Measurements from ENCODE around the gene SCN1B. TPM values are rescaled to one million over a fixed set of nuclear protein-coding genes. Genes with fewer than 3 reads are reported as not detected.
"Not testable (repeated sequence)": the region's sequence is repeated elsewhere in the genome, so short reads cannot be mapped to it uniquely, and the experiment has no call there.

SCN1B gene
- total and polyA plus RNA-seq, 8 donors: 0.82 to 9.7 (median 1.1) TPM

DNA sequence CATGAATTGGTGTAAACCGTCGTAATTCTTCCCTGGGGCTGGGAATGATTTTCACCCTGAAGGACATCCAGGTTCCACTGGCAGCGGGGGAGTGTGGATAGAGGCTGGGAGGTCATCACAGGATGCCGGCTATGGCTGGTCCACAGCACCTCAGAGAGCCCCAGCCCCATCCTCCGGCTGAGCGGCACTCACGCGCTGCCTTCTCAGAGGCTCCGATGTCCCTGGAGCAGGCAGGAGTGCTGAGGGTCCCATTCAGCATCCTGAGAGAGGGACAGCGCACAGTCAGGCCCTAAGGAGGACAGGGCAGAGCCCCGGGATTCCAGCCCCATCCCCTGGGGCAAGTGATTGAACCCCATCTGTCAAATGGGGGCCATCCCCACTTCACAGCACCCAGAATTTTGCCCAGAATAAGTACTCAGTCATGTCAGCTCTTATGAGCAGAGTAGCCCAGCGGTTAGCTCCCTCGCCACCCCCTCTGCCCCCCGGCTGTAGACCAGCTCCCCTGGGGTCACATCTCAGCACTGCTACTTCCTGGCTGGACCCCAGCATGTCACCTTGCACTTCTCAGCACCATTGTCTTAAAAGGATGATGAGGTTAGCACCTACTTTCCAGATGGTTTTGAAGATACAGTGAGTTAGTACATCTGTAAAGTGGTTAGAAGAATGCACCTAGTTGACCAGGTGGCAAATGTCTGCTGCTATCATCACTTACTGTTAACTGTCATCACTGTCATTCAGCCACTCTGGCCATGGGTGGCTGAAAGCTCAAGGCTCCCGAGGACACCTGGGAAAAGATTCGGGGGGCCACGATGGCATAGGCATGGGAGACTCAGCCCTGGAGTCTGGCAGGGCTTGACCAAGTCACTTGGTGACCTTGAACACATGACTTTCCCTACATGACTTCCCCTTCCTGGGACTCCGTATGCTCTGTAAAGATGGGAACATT, 18.3 kb upstream of the SCN1B start:
- Histone ChIP-seq H3K36me3 (peaks cover 0 to 84% of the 10 kb centered on the region in 2 donors), H3K4me3 (no peak overlapping the region), H3K9me3 (no peaks in the 10 kb centered on the region), H3K27ac (peak overlapping the region in 1 of 2 donors; percentile 97), H3K27me3 (no peaks in the 10 kb centered on the region), H3K4me1 (peaks cover 13 to 85% of the 10 kb centered on the region in 2 donors)
- intact Hi-C loops (cut with DNase I): loop anchor here in 1 of 2 donors (5.0 kb wide), 1 partner anchor 40 kb away; no protein-coding TSS in a partner anchor
- ATAC-seq: peak; percentile 8
- TF ChIP-seq, protein P1, sequence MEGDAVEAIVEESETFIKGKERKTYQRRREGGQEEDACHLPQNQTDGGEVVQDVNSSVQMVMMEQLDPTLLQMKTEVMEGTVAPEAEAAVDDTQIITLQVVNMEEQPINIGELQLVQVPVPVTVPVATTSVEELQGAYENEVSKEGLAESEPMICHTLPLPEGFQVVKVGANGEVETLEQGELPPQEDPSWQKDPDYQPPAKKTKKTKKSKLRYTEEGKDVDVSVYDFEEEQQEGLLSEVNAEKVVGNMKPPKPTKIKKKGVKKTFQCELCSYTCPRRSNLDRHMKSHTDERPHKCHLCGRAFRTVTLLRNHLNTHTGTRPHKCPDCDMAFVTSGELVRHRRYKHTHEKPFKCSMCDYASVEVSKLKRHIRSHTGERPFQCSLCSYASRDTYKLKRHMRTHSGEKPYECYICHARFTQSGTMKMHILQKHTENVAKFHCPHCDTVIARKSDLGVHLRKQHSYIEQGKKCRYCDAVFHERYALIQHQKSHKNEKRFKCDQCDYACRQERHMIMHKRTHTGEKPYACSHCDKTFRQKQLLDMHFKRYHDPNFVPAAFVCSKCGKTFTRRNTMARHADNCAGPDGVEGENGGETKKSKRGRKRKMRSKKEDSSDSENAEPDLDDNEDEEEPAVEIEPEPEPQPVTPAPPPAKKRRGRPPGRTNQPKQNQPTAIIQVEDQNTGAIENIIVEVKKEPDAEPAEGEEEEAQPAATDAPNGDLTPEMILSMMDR (IDR thresholded peaks at IDR 0.05): no peak
- no peak for DNase-seq

DNA sequence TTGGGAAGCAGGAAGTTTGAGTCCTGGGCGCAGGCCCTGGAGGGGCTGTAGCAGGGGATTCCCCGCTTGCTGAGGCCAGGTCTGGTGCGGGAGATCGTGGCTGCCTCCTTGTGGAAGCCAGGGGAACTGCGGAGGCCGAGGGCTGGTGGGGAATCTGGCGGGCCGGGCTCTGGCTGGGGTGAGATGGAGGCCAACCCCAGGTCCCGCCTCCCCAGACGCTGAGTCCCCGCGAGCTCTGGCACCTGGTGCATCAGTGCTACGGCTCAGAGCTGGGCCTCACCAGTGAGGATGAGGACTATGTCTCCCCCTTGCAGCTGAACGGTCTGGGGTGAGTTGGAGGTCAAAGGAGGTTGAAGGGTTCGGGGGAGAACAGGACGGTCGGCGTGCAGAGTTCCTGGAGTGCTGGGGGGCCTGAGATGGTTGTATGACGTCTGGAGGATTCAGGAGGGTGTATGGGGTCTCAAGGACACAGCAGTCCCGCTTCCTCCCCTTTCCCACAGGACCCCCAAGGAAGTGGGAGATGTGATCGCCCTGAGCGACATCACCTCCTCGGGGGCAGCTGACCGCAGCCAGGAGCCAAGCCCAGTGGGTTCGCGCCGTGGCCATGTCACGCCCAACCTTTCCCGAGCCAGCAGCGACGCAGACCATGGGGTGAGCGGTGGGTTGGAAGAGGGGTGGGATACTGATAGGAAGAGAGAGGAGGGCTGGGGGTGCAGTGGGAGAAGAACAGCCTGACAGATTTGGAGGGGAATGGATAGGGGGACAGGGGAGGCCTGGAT, 17.0 kb upstream of the SCN1B start:
- ATAC-seq: peak; percentile 88
- Histone ChIP-seq H3K4me1 (peaks cover 6 to 77% of the 10 kb centered on the region in 2 donors), H3K36me3 (peaks cover 0 to 96% of the 10 kb centered on the region in 2 donors), H3K27ac (peak overlapping the region in 1 of 2 donors; percentile 97), H3K9me3 (no peaks in the 10 kb centered on the region), H3K27me3 (no peaks in the 10 kb centered on the region), H3K4me3 (no peak overlapping the region)
- intact Hi-C loops (cut with DNase I): loop anchor here in 1 of 2 donors (5.0 kb wide), 1 partner anchor 41 kb away; no protein-coding TSS in a partner anchor
- TF ChIP-seq, protein P1 (IDR thresholded peaks at IDR 0.05): peak; percentile 95 to 98
- DNase-seq: peak; percentile 38 to 93 (median 74)

DNA sequence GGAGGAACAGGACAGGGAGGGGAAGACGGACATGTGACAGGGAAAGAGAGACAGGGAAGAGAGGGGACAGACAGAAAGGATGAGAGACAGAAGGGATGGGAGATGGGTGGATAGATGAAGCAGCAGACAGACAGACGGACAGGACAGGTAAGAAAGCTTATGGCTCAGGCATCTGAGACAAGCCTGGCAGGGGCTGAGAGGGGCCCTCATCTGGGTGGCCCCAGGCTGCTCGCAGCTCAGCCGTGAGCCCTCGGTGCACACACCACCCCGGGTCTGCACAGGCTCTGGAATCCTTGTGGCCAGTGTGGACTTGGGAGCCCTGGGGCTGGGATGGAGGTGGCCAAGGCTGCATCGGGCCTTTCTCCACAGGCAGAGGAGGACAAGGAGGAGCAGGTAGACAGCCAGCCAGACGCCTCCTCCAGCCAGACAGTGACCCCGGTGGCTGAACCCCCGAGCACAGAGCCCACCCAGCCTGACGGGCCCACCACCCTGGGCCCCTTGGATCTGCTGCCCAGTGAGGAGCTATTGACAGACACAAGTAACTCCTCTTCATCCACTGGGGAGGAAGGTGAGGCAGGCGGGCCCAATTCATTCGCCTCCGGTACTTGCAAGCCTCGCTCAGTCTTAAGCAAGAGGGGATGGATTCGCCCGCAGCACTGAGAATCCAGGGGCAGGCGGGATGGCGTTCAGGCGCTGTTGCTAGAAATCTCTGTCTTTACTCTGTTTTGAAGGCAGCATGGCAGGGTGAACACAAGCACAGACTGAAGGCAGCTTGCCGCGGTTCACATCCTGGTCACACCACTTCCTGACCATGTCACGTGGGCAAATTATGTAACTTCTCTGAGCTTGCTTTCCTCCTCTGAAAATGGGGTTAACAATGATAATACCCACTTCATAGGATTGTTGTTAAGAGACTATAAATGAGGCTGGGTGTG, 16.2 kb upstream of the SCN1B start:
- peak; percentile 7 for ATAC-seq

DNA sequence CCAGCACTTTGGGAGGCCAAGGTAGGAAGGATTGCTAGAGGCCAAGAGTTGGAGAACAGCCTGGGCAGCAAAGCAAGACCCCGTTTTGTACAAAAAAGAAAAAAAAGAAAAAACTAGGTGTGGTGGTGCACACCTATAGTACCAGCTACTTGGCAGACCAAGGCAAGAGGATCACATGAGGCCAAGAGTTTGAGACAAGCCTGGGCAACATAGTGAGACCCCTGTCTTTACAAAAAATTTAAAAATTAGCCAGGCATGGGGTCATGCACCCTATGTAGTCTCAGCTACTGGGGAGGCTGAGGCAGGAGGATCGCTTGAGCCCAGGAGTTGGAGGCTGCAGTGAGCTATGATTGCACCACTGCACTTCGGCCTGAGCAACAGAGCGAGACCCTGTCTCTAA, 15.5 kb upstream of the SCN1B start:
- ATAC-seq, H3K9me3 ChIP-seq, H3K4me3 ChIP-seq, H3K27me3 ChIP-seq, DNase-seq: not testable (repeated sequence)
- Histone ChIP-seq H3K4me1 (peaks cover 6 to 63% of the 10 kb centered on the region in 2 donors), H3K27ac (peak overlapping the region in 1 of 2 donors; percentile 97), H3K36me3 (peaks cover 0 to 96% of the 10 kb centered on the region in 2 donors)
- intact Hi-C loops (cut with DNase I): loop anchor here in 1 of 2 donors (5.0 kb wide), 1 partner anchor 42 kb away; no protein-coding TSS in a partner anchor

More for the DNA sequence above, 16.2 kb upstream of the SCN1B start:
- peak in 1 of 4 donors; percentile 50 for DNase-seq
- Histone ChIP-seq H3K27ac (peak overlapping the region; percentile 33 to 97), H3K4me1 (peaks cover 6 to 69% of the 10 kb centered on the region in 2 donors), H3K27me3 (no peaks in the 10 kb centered on the region), H3K36me3 (peaks cover 0 to 96% of the 10 kb centered on the region in 2 donors), H3K4me3 (no peak overlapping the region), H3K9me3 (no peaks in the 10 kb centered on the region)
- TF ChIP-seq, protein P1 (IDR thresholded peaks at IDR 0.05): no peak
- intact Hi-C loops (cut with DNase I): loop anchor here in 1 of 2 donors (5.0 kb wide), 1 partner anchor 42 kb away; no protein-coding TSS in a partner anchor
